Ascending aorta (tissue), 2 donors: ENCODE results near the gene WNT4. TPM values are rescaled to one million over a fixed set of nuclear protein-coding genes. Genes with fewer than 3 reads are reported as not detected.

Experiments
- DNase-seq, 2 donors: peaks; one replicate each; pipeline ENCODE4 v3.0.0-alpha.2; 2019; ENCODE audit warnings: low spot score in 2 of 2
- H3K27ac ChIP-seq, 2 donors: fragments of 200-600 bp; sonication (generic); one replicate each; pipeline ENCODE4 v1.5.1; 2016 to 2017; ENCODE audit warnings: mild to moderate bottlenecking in 1 of 2
- H3K27me3 ChIP-seq: fragments of 200-600 bp; sonication (generic); one replicate; pipeline ENCODE4 v1.5.1; 2017
- H3K36me3 ChIP-seq, 2 donors: fragments of 200-600 bp; sonication (generic); one replicate each; pipeline ENCODE4 v1.5.1; 2016
- H3K4me1 ChIP-seq, 2 donors: fragments of 200-600 bp; sonication (generic); one replicate each; pipeline ENCODE4 v1.5.1; 2016 to 2017; ENCODE audit warnings: mild to moderate bottlenecking in 1 of 2
- H3K4me3 ChIP-seq, 2 donors: fragments of 200-600 bp; sonication (generic); one replicate each; pipeline ENCODE4 v1.5.1; 2016 to 2017; ENCODE audit warnings: mild to moderate bottlenecking in 1 of 2
- H3K9me3 ChIP-seq, 2 donors: fragments of 200-600 bp; sonication (generic); one replicate each; pipeline ENCODE4 v1.5.1; 2016
- intact Hi-C: fragments of 100-400 bp; cut with DNase I; formaldehyde crosslinking; loops from one replicate; pipeline ENCODE4 v1.15.1; 2023
- total RNA-seq: library from RNA; depleted of rRNA; stranded (reverse); fragments of >200 nt; gene quantifications from one replicate; pipeline ENCODE4 v1.1.0, GENCODE V29; 2016
- TF ChIP-seq, protein P1 (sequence below), 3 experiments: fragments of 200-600 bp in 2 of 3; fragments of 450-650 bp in 1 of 3; sonication (generic) in 2 of 3; IDR thresholded peaks; one replicate each; pipeline ENCODE4 v1.5.1; 2016 to 2019; ENCODE audit warnings: antibody characterized with exemption in 3 of 3, mild to moderate bottlenecking in 1 of 3, moderate library complexity in 1 of 3

The WNT4 gene
- total RNA-seq, 1 donor from 2014 or later: not detected

DNA sequence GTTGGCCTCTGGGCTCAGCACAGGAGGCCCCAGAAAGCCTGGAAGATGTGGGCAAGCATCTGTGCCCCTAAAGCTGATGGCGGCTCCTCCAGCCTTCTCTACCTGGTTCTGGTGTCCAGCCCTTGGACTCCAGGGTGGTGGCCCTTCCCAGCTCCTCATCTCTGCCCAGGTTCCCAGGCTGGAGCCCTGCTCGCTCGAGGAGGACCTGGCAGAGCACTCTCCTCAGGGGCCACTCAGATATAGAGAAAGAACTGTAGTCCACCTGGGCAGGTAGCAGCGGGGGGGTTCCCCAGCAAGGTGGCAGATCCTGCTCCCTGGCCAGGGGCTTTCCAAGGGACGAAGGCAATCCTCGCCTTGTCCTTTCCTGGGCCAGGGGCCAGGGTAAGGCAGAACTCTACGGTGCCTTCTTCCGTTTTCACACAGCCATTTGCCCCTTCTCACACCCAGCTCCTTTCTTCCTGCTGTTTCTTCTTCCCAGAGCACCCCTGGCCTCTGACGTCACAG, 18.9 kb downstream of the WNT4 start:
- Histone ChIP-seq H3K27me3 (no peaks in the 10 kb centered on the region), H3K4me1 (no peaks in the 10 kb centered on the region), H3K27ac (no peak overlapping the region), H3K9me3 (no peaks in the 10 kb centered on the region), H3K36me3 (peaks cover 9 to 15% of the 10 kb centered on the region in 2 donors), H3K4me3 (no peak overlapping the region)
- TF ChIP-seq, protein P1, sequence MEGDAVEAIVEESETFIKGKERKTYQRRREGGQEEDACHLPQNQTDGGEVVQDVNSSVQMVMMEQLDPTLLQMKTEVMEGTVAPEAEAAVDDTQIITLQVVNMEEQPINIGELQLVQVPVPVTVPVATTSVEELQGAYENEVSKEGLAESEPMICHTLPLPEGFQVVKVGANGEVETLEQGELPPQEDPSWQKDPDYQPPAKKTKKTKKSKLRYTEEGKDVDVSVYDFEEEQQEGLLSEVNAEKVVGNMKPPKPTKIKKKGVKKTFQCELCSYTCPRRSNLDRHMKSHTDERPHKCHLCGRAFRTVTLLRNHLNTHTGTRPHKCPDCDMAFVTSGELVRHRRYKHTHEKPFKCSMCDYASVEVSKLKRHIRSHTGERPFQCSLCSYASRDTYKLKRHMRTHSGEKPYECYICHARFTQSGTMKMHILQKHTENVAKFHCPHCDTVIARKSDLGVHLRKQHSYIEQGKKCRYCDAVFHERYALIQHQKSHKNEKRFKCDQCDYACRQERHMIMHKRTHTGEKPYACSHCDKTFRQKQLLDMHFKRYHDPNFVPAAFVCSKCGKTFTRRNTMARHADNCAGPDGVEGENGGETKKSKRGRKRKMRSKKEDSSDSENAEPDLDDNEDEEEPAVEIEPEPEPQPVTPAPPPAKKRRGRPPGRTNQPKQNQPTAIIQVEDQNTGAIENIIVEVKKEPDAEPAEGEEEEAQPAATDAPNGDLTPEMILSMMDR (IDR thresholded peaks at IDR 0.05): no peak
- intact Hi-C loops: no loop called here
- no peak for DNase-seq

DNA sequence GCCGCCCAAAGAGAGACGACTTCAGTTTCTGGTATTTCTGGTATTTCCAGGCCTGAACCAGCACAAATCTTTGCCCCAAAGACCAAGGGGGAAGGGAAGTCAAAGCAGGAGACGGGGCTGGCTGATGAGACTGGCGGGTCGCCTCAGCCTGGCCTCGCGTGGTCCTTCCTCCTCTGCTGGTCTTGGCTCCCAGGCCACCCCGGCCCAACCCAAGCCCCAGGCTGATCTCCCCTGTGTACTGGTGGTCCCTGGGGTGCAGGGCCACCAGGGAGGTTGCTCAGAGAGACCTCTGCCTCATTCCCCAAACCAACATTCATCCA, 19.9 kb downstream of the WNT4 start:
- DNase-seq: no peak
- Histone ChIP-seq H3K27ac (no peak overlapping the region), H3K9me3 (no peaks in the 10 kb centered on the region), H3K4me1 (no peaks in the 10 kb centered on the region), H3K27me3 (no peaks in the 10 kb centered on the region), H3K4me3 (no peak overlapping the region), H3K36me3 (peaks cover 9 to 20% of the 10 kb centered on the region in 2 donors)
- intact Hi-C loops: no loop called here
- TF ChIP-seq, protein P1 (IDR thresholded peaks at IDR 0.05): no peak

DNA sequence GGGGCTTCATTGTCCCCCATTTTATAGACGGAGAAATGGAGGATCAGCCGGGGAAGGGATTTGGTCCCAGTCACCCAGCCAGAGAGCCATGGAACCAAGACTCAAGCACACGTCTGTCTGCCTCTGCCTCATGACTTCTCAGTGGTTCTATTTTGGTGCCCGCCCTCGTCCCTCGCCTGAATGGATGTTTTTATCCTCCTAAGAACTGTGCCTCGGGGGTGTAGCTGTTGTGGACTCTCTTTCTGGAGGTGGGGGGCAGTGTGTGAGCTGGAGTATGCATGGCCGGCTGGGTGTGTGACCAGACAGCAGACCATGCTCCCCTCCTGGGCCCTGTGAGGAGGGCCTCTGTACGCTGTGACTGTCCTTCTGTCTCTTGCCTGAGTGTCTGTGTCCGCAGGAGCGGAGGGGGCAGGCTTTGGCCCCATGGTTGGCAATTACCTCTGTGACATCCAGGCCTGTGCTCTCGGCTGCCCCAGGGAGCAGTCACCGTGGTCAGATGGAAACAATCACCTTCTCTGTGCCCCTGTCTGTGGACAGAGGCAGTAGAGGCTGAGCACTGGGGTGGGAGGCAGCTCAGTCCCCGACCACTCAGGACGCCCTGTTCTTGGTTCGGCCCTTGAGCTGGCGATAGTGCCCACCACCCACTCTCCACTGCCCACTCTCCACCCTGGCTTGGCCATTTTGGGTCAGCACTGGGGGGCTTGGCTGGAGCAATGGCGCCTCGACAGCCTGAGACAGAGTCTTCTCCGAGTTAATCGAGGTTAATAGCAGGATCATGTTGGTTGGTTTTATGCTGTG, 20.4 kb downstream of the WNT4 start:
- Histone ChIP-seq H3K27me3 (no peaks in the 10 kb centered on the region), H3K27ac (no peak overlapping the region), H3K36me3 (peaks cover 9 to 20% of the 10 kb centered on the region in 2 donors), H3K9me3 (no peaks in the 10 kb centered on the region), H3K4me3 (no peak overlapping the region), H3K4me1 (peaks cover 0 to 2% of the 10 kb centered on the region in 2 donors)
- DNase-seq: no peak
- intact Hi-C loops: no loop called here
- TF ChIP-seq, protein P1 (IDR thresholded peaks at IDR 0.05): no peak

DNA sequence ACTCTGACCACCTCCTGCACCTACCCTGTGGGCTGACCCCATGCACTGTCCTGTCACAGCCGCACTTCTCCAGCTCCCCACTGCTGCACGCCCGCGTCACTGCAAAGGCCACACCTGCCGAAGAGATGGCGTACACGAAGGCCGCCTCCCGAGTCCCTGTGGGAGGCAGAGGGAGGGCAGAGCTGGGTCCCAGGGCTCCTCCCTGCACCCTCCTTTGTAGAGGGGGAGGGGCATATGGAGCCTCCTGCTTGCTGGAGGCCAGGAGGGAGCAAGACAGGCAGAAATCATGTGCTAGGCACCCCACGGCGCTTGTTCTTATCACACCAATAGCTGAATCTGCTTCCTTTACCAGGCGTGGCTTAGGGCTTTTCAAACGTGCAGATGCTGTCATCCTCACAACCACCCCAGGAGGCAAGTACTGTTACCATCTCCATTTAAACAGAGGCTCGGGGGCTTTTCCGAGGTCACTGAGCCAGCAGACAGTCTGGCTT, 21.4 kb downstream of the WNT4 start:
- Histone ChIP-seq H3K4me3 (no peak overlapping the region), H3K9me3 (no peaks in the 10 kb centered on the region), H3K27me3 (no peaks in the 10 kb centered on the region), H3K27ac (no peak overlapping the region), H3K4me1 (peaks cover 0 to 2% of the 10 kb centered on the region in 2 donors), H3K36me3 (peaks cover 9 to 20% of the 10 kb centered on the region in 2 donors)
- TF ChIP-seq, protein P1 (IDR thresholded peaks at IDR 0.05): no peak
- intact Hi-C loops: no loop called here
- no peak for DNase-seq

DNA sequence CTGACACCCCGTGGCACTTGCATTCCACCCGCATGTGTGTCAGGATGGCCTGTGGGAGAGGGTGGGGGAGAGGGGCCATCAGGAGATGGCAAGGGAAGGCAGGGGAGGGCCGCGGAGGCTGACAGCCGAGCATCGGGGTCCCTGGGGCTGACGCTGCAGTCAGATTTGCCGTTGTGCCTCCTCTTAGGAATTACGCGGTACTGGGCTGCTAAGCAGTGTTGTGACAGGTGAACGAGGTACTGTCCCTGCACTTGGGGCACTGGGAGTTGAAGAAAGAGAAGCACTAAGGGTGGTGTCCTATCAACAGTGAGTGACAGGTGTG, 22.5 kb downstream of the WNT4 start:
- Histone ChIP-seq H3K9me3 (no peaks in the 10 kb centered on the region), H3K27me3 (no peaks in the 10 kb centered on the region), H3K4me3 (no peak overlapping the region), H3K4me1 (peaks cover 0 to 2% of the 10 kb centered on the region in 2 donors), H3K27ac (no peak overlapping the region), H3K36me3 (peaks cover 9 to 20% of the 10 kb centered on the region in 2 donors)
- intact Hi-C loops: no loop called here
- TF ChIP-seq, protein P1 (IDR thresholded peaks at IDR 0.05): no peak
- DNase-seq: no peak
